ENCODE measurements around the gene NOL6.

DNA sequence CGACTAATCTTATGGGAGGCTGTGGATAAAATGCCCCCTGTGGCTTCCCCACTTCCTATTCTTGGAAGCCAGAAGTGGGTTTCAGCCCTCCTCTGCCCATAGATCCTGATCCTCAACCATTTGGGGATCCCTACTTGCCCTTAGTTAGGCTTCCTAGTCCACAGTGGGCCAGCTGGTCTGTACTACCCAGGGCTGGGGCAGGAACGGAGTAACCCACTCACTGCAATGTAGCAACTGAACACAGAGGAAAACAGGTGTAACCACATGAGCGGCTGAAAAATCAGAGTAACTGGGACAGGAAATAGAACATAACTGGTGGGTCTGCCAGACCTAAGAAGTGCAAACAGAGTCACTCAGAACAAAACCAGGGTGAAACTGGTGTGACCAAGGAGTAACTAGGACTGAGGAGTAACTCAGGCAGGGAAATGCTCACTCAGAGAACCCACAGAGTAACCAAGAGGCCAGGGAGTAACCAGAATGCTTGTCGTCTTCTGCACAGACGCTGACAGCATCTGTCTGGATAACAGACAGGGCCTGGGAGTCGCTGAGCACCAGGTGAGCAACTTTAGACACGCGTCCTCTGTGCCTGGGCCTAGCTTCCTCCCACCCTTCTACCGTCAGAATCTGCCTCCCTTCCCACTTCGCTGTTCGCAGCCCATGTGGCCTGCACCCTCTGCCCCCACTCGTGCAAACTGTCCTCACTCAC lies 27.3 kb downstream of the NOL6 start:
- TF ChIP-seq, protein P1, sequence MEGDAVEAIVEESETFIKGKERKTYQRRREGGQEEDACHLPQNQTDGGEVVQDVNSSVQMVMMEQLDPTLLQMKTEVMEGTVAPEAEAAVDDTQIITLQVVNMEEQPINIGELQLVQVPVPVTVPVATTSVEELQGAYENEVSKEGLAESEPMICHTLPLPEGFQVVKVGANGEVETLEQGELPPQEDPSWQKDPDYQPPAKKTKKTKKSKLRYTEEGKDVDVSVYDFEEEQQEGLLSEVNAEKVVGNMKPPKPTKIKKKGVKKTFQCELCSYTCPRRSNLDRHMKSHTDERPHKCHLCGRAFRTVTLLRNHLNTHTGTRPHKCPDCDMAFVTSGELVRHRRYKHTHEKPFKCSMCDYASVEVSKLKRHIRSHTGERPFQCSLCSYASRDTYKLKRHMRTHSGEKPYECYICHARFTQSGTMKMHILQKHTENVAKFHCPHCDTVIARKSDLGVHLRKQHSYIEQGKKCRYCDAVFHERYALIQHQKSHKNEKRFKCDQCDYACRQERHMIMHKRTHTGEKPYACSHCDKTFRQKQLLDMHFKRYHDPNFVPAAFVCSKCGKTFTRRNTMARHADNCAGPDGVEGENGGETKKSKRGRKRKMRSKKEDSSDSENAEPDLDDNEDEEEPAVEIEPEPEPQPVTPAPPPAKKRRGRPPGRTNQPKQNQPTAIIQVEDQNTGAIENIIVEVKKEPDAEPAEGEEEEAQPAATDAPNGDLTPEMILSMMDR (IDR thresholded peaks at IDR 0.05; ENCODE audit: insufficient read depth, low read length, poor library complexity, severe bottlenecking), result no peak
- TF ChIP-seq EZH2phosphoT487 (conservative IDR thresholded peaks at IDR 0.05; ENCODE audit: low read length), result no peak

Data from SU-DHL-6 (cell line).